GM10266 (cell line): ENCODE results near the gene SEPHS2.

Experiments
- DNase-seq: peaks from one replicate; pipeline ENCODE4 v3.0.0; 2012; ENCODE audit errors: extremely low spot score
- CTCF ChIP-seq: IDR thresholded peaks from 2 replicates; pipeline ENCODE4 v1.5.1; 2012; ENCODE audit warnings: mild to moderate bottlenecking, low read depth; ENCODE audit not compliant: control insufficient read depth, insufficient read depth; ENCODE audit errors: missing control alignments

Gene SEPHS2

GRCh38 chr16:30476991-30477390, 31.3 kb upstream of the SEPHS2 start:
- TF ChIP-seq CTCF, result no peak
- DNase-seq, result no peak

GRCh38 chr16:30474684-30475083, 29.0 kb upstream of the SEPHS2 start:
- no peak for TF ChIP-seq CTCF

DNA sequence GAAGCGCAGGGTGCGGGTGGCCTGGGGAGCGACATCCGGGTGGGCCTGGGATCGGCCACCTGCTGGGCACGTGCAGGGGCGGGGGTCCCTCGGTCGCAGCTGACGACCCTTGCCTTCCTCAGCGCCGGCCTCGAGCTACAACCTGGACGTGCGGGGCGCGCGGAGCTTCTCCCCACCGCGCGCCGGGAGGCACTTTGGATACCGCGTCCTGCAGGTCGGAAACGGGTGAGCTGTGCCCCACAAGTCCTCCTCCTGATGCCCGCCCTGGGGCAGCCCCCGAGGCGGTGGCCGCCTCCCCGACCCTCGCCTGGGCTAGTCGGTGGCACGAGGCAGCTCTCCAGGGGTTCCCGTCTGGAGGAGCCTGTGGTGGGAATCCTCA, 28.4 kb upstream of the SEPHS2 start:
- no peak for TF ChIP-seq CTCF
- no peak for DNase-seq

More at GRCh38 chr16:30474684-30475083, 29.0 kb upstream of the SEPHS2 start:
- DNase-seq, result no peak

DNA sequence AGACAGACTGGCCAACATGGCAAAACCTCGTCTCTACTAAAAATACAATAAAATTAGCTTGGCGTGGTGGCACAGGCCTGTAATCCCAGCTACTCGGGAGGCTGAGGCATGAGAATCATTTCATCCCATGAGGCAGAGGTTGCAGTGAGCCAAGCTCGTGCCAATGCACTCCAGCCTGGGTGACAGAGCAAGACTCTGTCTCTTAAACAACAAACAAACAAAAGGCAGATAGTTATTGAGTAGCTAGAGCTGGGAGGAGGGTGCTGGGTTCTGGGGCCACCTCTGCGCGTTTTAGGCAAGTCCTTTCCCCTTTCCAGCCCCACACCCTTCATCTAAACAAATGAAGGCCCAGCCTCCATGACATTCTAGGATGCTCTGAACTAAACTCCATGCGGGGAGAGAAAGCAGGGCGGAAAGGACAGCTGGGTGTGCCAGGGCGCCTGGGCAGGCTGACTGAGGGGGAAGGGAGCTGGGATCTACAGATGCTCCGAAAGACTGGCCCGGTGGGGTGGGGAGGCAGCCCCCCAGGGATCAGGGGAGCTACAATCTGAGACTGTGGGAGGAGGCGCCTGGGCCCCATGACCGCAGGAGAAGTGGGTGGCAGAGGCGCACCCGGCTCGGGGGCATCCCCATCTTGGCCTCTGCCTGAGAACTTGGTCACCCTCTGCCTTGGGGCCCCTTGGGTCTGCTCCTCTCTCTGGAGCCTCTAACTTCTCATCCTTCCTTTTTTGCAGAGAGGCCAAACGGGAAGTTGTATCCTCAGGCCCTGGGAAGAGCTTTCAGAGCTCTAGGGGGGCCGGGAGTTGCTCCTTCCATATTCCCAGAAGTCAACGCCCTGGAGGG, 27.8 kb upstream of the SEPHS2 start:
- no peak for TF ChIP-seq CTCF
- DNase-seq, result peak; percentile 77

DNA sequence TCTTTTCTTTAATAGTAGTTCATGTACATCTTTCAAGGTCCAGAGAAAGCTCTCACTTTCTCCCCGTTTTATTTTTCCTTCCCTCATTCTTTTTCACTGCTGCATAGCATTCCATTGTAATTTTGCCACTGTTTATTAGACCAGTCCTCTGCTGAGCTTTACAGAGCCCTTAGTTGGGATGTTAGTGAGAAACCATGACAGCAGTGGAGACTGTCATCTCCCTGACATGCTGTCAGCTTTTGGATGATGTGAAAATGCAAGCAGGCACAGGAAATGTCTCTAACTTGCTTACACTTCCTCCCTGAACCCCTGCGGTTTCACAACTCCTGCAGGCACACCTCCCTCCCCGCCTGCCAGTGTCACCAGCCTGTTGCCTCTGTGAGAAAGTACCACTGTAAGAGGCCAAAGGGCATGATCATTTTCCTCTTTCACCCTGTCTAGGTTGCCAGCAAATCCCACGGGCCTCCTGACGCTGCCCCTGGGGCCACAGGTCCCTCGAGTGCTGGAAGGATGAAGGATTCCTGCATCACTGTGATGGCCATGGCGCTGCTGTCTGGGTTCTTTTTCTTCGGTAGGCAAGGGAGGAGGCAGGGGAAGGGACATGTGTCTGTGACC, 26.8 kb upstream of the SEPHS2 start, which contains the start of gene ITGAL:
Gene ITGAL (plus strand): TSS at position 415 of the 615 bp plus-strand sequence. CDS start 96 bp downstream, at position 511.
- TF ChIP-seq CTCF, result no peak

GRCh38 chr16:30470632-30470995, 24.9 kb upstream of the SEPHS2 start:
- no peak for TF ChIP-seq CTCF

More for the DNA sequence above, 26.8 kb upstream of the SEPHS2 start, which contains the start of gene ITGAL:
- peak; percentile 80 for DNase-seq

GRCh38 chr16:30470170-30470512, 24.5 kb upstream of the SEPHS2 start:
- DNase-seq, result no peak
- TF ChIP-seq CTCF, result no peak

More at GRCh38 chr16:30470632-30470995, 24.9 kb upstream of the SEPHS2 start:
- DNase-seq, result no peak
